ENCODE results near the gene TNNI3K.

DNA sequence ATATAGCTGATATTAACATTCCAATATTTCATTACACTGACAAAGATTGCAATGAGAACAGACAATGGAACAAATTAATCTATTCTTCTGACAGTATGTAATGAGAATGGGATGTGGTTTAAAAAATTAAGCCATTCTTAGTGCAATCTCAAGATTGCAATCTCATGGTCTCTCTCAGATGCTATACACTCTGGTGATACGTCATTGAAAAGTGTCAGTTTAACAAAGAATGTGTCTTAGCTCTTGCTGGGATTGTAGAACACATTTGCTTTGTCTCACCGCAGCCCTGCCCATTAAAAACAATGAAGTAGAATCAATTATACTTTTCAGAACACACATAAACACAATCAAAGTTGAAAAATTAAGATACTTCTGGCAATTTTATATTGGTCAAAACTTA lies 222.1 kb downstream of the TNNI3K start:
- TF ChIP-seq GATA2 (IDR thresholded peaks at IDR 0.05; ENCODE audit: low read depth, low read length) = no peak
- TF ChIP-seq GATA3 (IDR thresholded peaks at IDR 0.05; ENCODE audit: low read depth, low read length) = no peak

All from SH-SY5Y (cell line).